HFFc6 (cell line): Measurements from ENCODE around the gene L3MBTL1. TPM values are rescaled to one million over a fixed set of nuclear protein-coding genes. Genes with fewer than 3 reads are reported as not detected.
"Not testable (repeated sequence)": the region's sequence is repeated elsewhere in the genome, so short reads cannot be mapped to it uniquely, and the experiment has no call there.

Experiments
- DNase-seq: peaks from one replicate; pipeline ENCODE4 v3.0.0-alpha.2; 2018
- H3K27ac Mint-ChIP-seq: 2 replicates; pipeline ENCODE4 v1.8.0; 2020; ENCODE audit warnings: mild to moderate bottlenecking, mixed read lengths
- H3K27me3 Mint-ChIP-seq: 2 replicates; pipeline ENCODE4 v1.8.0; 2021; ENCODE audit warnings: mild to moderate bottlenecking, moderate library complexity, mixed read lengths; ENCODE audit not compliant: insufficient read depth
- H3K36me3 Mint-ChIP-seq: 2 replicates; pipeline ENCODE4 v1.8.0; 2021; ENCODE audit warnings: low read depth, mixed read lengths
- H3K4me1 Mint-ChIP-seq: 2 replicates; pipeline ENCODE4 v1.8.0; 2020; ENCODE audit warnings: low read depth, mixed read lengths
- H3K4me3 Mint-ChIP-seq: 2 replicates; pipeline ENCODE4 v1.8.0; 2020; ENCODE audit warnings: mild to moderate bottlenecking, moderate library complexity, mixed read lengths
- H3K9me3 Mint-ChIP-seq: 2 replicates; pipeline ENCODE4 v1.8.0; 2020; ENCODE audit warnings: mild to moderate bottlenecking, mixed read lengths
- CTCF ChIP-seq: fragments of 200-600 bp; sonication (generic); IDR thresholded peaks from 2 replicates; pipeline ENCODE4 v1.5.0; 2021; ENCODE audit warnings: antibody characterized with exemption, mild to moderate bottlenecking
- total RNA-seq, 6 experiments: library from RNA; stranded (reverse); fragmentation: NEBNext Ultra II Directional; extraction: Animal tissue kit (Norgen Biotek cat#: 25700); gene quantifications; 2 replicates in 1 of 6; 3 replicates in 5 of 6; pipeline ENCODE4 v1.2.3, GENCODE V29; 2021

L3MBTL1 gene
- total RNA-seq, 6 experiments from 2014 or later = 1.8 to 2.9 (median 2.3) TPM

DNA sequence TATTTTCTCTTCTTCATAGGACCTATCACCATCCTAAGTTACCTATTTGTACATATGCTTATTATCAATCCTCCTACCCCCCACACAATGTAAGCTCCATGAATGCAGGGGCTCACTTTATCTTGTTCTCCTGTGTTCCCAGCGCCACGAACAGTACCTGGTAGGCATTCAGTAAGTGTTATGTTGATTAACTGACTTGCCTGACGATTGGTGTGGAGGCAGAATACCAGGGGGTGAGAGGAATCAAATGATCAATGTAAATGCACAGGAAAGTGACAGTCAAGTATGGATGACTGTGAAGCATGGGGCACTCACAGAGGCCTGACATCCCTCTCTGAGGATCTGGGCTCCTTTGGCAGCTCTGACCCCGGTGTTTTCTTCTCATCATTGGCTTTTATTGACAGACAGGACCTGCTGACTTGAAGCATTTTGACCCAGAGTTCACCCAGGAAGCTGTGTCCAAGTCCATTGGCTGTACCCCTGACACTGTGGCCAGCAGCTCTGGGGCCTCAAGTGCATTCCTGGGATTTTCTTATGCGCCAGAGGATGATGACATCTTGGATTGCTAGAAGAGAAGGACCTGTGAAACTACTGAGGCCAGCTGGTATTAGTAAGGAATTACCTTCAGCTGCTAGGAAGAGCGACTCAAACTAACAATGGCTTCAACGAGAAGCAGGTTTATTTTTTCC is 77.1 kb downstream of the L3MBTL1 start:
- no peaks in the 10 kb centered on the region for H3K36me3 Mint-ChIP-seq
- no peak for TF ChIP-seq CTCF
- peak; percentile 42 for DNase-seq
- H3K4me3 Mint-ChIP-seq = no peak overlapping the region
- H3K9me3 Mint-ChIP-seq = no peaks in the 10 kb centered on the region
- H3K27ac Mint-ChIP-seq = peak overlapping the region; percentile 46
- H3K27me3 Mint-ChIP-seq = peaks cover 4% of the 10 kb centered on the region
- peaks cover 22% of the 10 kb centered on the region for H3K4me1 Mint-ChIP-seq

GRCh38 chr20:43586641-43587040 is 79.1 kb downstream of the L3MBTL1 start:
- TF ChIP-seq CTCF = no peak

DNA sequence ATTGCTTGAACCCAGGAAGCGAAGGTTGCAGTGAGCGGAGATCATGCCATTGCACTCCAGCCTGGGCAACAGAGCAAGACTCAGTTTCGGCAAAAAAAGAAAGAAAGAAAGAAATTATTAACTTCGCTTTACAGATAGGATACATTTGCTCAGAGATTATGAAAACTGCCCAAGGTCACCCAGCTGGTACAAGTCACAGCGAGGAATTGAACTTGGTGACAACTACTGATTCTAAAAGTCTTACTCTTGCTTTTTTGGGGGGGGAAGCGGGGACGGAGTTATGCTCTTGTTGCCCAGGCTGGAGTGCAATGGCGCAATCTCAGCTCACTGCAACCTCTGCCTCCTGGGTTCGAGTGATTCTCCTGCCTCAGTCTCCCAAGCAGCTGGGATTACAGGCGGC is 81.0 kb downstream of the L3MBTL1 start:
- H3K36me3 Mint-ChIP-seq, H3K4me3 Mint-ChIP-seq, H3K27me3 Mint-ChIP-seq, H3K27ac Mint-ChIP-seq, H3K9me3 Mint-ChIP-seq, DNase-seq: not testable (repeated sequence)
- peaks cover 44% of the 10 kb centered on the region for H3K4me1 Mint-ChIP-seq

More at GRCh38 chr20:43586641-43587040, 79.1 kb downstream of the L3MBTL1 start:
- Mint-ChIP-seq H3K27ac (no peak overlapping the region), H3K9me3 (no peaks in the 10 kb centered on the region), H3K27me3 (peaks cover 3% of the 10 kb centered on the region), H3K4me1 (peaks cover 37% of the 10 kb centered on the region), H3K36me3 (no peaks in the 10 kb centered on the region), H3K4me3 (no peak overlapping the region)
- DNase-seq = no peak

DNA sequence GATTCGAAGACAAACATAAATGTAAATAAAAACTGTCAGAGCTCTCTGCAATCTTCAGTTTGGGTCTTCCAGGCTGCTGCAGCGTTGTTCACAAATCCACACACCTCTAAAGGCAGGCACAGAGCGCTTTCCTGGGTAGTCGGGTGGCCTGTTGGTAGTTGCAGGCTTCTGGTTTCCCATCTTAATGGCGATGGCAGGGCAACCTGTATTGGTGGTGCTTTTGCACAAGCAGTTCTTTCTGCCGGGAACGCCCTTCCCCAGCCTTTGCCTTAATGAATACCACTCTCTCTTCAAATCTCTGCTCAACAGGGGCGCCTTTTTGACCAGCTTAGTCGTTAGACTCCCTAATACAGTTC is 82.5 kb downstream of the L3MBTL1 start:
- Mint-ChIP-seq H3K4me3 (peak overlapping the region; percentile 95), H3K27me3 (peaks cover 4% of the 10 kb centered on the region), H3K36me3 (no peaks in the 10 kb centered on the region), H3K27ac (peak overlapping the region; percentile 98), H3K4me1 (peaks cover 29% of the 10 kb centered on the region), H3K9me3 (no peaks in the 10 kb centered on the region)
- TF ChIP-seq CTCF = no peak
- DNase-seq = no peak

GRCh38 chr20:43590392-43591303 is 83.2 kb downstream of the L3MBTL1 start, which contains the start of gene IFT52:
Gene IFT52 (plus strand): TSS chr20:43590937. CDS start chr20:43594699, 3,762 bp downstream.
- Mint-ChIP-seq H3K4me3 (peak within 1 kb of the TSS; percentile 95), H3K4me1 (peaks cover 24% of the 10 kb centered on the region), H3K27ac (peak within 1 kb of the TSS; percentile 98), H3K27me3 (peaks cover 4% of the 10 kb centered on the region), H3K9me3 (no peaks in the 10 kb centered on the region), H3K36me3 (no peaks in the 10 kb centered on the region)
- no peak for TF ChIP-seq CTCF
- peak; percentile 84 for DNase-seq

Other genes with a start within 250 kb of the L3MBTL1 start
- gene SRSF6, start 49.8 kb upstream of the L3MBTL1 start, total RNA-seq = 100 to 1,000 TPM; 141 to 157 (median 148) TPM
- gene SGK2, start 51.3 kb downstream of the L3MBTL1 start, total RNA-seq = under 1 TPM in 1 of 6 experiments, not detected in 5; 0.09 TPM
- gene IFT52, start 83.2 kb downstream of the L3MBTL1 start, total RNA-seq = 10 to 100 TPM; 29.1 to 37.9 (median 35.2) TPM
- 10 to 100 TPM in 5 of 6 experiments, 1 to 10 TPM in 1; 8.9 to 20.4 (median 20.1) TPM for gene MYBL2, start 159.4 kb downstream of the L3MBTL1 start, total RNA-seq
- not detected for gene GTSF1L, start 219.3 kb downstream of the L3MBTL1 start, total RNA-seq